Heart right ventricle (tissue), 16 donors: ENCODE results near the gene PRRT4. TPM values are rescaled to one million over a fixed set of nuclear protein-coding genes. Genes with fewer than 3 reads are reported as not detected.

Source experiments
- ATAC-seq, 8 donors: fragments of 200-7000 bp; cut with Tn5 transposase; one replicate each; pipeline ENCODE4 v1.9.1; 2020; ENCODE audit warnings: mild to moderate bottlenecking in 8 of 8, moderate library complexity in 8 of 8, moderate number of reproducible peaks in 1 of 8
- DNase-seq, 2 donors: peaks; one replicate each; pipeline ENCODE4 v3.0.0-alpha.2; 2020
- H3K27ac ChIP-seq, 10 donors: fragments of 200-600 bp; sonication (generic) in 2 of 10; one replicate each; pipeline versions ENCODE4 v1.5.0 to v1.8.0; 2020 to 2022; ENCODE audit warnings: mild to moderate bottlenecking in 3 of 10
- H3K27me3 ChIP-seq, 7 donors: fragments of 200-600 bp; one replicate each; pipeline ENCODE4 v1.8.0; 2021 to 2022; ENCODE audit warnings: mild to moderate bottlenecking in 2 of 7
- H3K36me3 ChIP-seq, 9 donors: fragments of 200-600 bp; sonication (generic) in 1 of 9; one replicate each; pipeline versions ENCODE4 v1.5.0 to v1.8.0; 2020 to 2022; ENCODE audit warnings: mild to moderate bottlenecking in 2 of 9
- H3K4me1 ChIP-seq, 9 donors: fragments of 200-600 bp; sonication (generic) in 1 of 9; one replicate each; pipeline versions ENCODE4 v1.5.0 to v1.8.0; 2020 to 2022; ENCODE audit warnings: mild to moderate bottlenecking in 4 of 9
- H3K4me3 ChIP-seq, 10 donors: fragments of 200-600 bp; sonication (generic) in 2 of 10; one replicate each; pipeline versions ENCODE4 v1.5.0 to v1.8.0; 2020 to 2022; ENCODE audit warnings: mild to moderate bottlenecking in 7 of 10, moderate library complexity in 2 of 10
- H3K9me3 ChIP-seq, 11 donors: fragments of 200-600 bp in 10 of 11; sonication (generic) in 2 of 11; one replicate each; pipeline versions ENCODE4 v1.5.0 to v1.8.0; 2013 to 2022; ENCODE audit warnings: mild to moderate bottlenecking in 2 of 11, control low read depth in 1 of 11, moderate library complexity in 1 of 11
- WGBS, 2 donors: extraction: QIAGEN DNeasy Blood & Tissue Kit; methylation state at CpG; one replicate each; pipeline ENCODE4 v1.1.7; 2013; ENCODE audit warnings: inconsistent platforms in 1 of 2; 5-methylcytosine and 5-hydroxymethylcytosine counted together
- intact Hi-C, 10 donors: fragments of 100-400 bp; cut with DNase I; formaldehyde crosslinking; loops; one replicate each; pipeline versions ENCODE4 v1.11.1 to v1.14.2; 2022
- polyA plus RNA-seq, 2 donors: library from polyadenylated mRNA; stranded (reverse); fragments of 200-250 nt; gene quantifications; one replicate each; pipeline ENCODE4 v1.2.3, GENCODE V29; 2013
- total RNA-seq, 10 donors: library from RNA; stranded (reverse); fragmentation: NEBNext Ultra II Directional in 3 of 10; extraction: Animal tissue kit (Norgen Biotek cat#: 25700) in 3 of 10; gene quantifications; one replicate each; pipeline versions ENCODE4 v1.2.1 to v1.2.4, GENCODE V29; 2021 to 2023
- TF ChIP-seq, protein P1 (sequence below), 9 donors: fragments of 200-600 bp; sonication (generic) in 2 of 9; IDR thresholded peaks; one replicate each; pipeline versions ENCODE4 v1.5.0 to v1.8.0; 2021 to 2022; ENCODE audit warnings: antibody characterized with exemption in 9 of 9, mild to moderate bottlenecking in 5 of 9, moderate library complexity in 1 of 9
- donor health status: Arrhythmogenic right ventricular cardiomyopathy.
- donor health status: ischemic (EF 13 %, LVEDD 7.1; RV severe dilation, severe dysfunction).
- donor health status: healthy with polysubstance abuse.
- donor health status: DM: no; HTN: yes; CAD: no.
- donor health status: DM: no; HTN: no; CAD: no.
- donor health status: ischemic (EF 25% LVEDD 6.9; RV normal size, moderate dysfunction).
- donor health status: ischemic (EF 25% LVEDD 5.7; RV mildly dilated, moderate dysfunction).
- donor health status: healthy.
- donor health status: DM: yes; HTN: yes; CAD: no.
- donor health status: Ischemic cardiomyopathy.
- donor health status: ischemic (EF 35%, LVEDD 5.7; RV mildly dilated, moderate dysfunction).
- donor health status: nonischemic (EF 11% LVEDD 7.7; RV severe dilation, severe dysfunction).
- donor health status: DM: yes; HTN: yes; CAD: no.
- donor health status: PGD.
- donor health status: ischemic (EF 29% LVEDD 5.4; RV normal size, mild dysfunction).
- donor health status: nonischemic (EF 23%, LVEDD 6.1; RV moderate dilation, normal function).

The PRRT4 gene
- total and polyA plus RNA-seq, 12 donors: 0.67 to 3.1 (median 2.0) TPM

DNA sequence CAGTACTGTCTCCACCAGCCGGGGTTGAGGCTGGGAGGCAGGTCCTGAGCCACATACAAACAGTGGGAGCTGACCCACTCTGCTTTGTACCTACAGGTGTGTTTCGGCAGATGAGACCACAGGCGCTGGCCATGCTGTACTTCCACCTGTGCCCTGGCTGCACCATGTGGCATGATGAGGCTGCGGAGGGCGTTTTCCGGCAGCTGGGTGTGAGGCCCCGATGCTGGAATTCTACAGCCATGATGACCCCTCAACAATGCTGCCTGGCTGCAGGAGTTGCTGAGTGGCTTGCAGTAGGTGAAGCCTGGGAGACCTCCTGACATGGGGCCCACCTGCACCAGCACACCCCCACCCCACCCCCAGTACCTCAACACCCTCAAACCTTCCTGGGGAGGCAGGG, 30.3 kb upstream of the PRRT4 start:
- H3K27me3 ChIP-seq: peaks cover 0 to 7% (median 0%) of the 10 kb centered on the region in 7 donors
- no peak overlapping the region for H3K27ac ChIP-seq
- TF ChIP-seq, protein P1, sequence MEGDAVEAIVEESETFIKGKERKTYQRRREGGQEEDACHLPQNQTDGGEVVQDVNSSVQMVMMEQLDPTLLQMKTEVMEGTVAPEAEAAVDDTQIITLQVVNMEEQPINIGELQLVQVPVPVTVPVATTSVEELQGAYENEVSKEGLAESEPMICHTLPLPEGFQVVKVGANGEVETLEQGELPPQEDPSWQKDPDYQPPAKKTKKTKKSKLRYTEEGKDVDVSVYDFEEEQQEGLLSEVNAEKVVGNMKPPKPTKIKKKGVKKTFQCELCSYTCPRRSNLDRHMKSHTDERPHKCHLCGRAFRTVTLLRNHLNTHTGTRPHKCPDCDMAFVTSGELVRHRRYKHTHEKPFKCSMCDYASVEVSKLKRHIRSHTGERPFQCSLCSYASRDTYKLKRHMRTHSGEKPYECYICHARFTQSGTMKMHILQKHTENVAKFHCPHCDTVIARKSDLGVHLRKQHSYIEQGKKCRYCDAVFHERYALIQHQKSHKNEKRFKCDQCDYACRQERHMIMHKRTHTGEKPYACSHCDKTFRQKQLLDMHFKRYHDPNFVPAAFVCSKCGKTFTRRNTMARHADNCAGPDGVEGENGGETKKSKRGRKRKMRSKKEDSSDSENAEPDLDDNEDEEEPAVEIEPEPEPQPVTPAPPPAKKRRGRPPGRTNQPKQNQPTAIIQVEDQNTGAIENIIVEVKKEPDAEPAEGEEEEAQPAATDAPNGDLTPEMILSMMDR (IDR thresholded peaks at IDR 0.05): no peak
- no peaks in the 10 kb centered on the region for H3K9me3 ChIP-seq
- DNase-seq (no peak), ATAC-seq (no peak)
- H3K4me3 ChIP-seq: no peak overlapping the region
- intact Hi-C loops: no loop called here
- peaks cover 0 to 56% (median 8%) of the 10 kb centered on the region in 9 donors for H3K36me3 ChIP-seq
- H3K4me1 ChIP-seq: peaks cover 0 to 11% (median 5%) of the 10 kb centered on the region in 9 donors
- 96 to 98% methylated on average over 7 of the region's 7 CpGs for WGBS, 2 donors

DNA sequence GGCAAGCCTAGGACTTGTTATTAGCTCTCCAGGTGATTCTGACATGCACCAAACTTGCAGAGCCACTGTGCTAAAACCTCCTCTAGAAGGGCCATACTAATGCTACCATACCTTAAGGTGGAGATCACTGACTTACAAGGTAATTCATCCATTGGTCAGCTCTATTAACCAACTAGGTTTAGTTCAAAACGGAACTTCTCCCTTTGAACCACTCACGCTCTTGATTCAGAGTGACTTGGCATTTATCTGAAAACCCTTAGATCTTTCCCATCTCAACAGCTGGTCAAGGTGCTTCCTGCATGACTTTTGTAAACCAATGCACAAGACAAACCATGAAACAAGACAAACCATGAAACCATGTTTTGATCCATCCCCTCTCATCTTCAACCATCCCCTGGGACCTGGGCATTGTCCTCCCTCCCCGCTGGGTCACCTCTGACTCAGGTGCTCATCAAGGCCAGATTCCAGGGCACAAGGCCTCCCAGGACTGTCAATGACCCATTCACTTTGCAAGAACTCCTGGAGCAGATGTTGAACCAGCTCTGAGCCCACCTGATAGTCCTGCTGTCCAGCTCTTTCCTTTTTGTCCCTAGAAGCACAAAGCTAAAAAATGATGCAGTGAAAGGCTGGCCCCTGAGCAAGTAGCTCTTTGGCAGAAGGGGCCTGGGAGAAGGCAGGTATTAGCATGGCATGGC, 29.5 kb upstream of the PRRT4 start:
- intact Hi-C loops: no loop called here
- peaks cover 0 to 7% (median 0%) of the 10 kb centered on the region in 7 donors for H3K27me3 ChIP-seq
- no peak overlapping the region for H3K4me3 ChIP-seq
- ATAC-seq (no peak), DNase-seq (no peak)
- no peaks in the 10 kb centered on the region for H3K9me3 ChIP-seq
- peaks cover 0 to 11% (median 5%) of the 10 kb centered on the region in 9 donors for H3K4me1 ChIP-seq
- WGBS, 2 donors: 80 to 89% methylated on average over 3 of the region's 3 CpGs
- peaks cover 0 to 48% (median 8%) of the 10 kb centered on the region in 9 donors for H3K36me3 ChIP-seq
- no peak overlapping the region for H3K27ac ChIP-seq
- TF ChIP-seq, protein P1 (IDR thresholded peaks at IDR 0.05): no peak

DNA sequence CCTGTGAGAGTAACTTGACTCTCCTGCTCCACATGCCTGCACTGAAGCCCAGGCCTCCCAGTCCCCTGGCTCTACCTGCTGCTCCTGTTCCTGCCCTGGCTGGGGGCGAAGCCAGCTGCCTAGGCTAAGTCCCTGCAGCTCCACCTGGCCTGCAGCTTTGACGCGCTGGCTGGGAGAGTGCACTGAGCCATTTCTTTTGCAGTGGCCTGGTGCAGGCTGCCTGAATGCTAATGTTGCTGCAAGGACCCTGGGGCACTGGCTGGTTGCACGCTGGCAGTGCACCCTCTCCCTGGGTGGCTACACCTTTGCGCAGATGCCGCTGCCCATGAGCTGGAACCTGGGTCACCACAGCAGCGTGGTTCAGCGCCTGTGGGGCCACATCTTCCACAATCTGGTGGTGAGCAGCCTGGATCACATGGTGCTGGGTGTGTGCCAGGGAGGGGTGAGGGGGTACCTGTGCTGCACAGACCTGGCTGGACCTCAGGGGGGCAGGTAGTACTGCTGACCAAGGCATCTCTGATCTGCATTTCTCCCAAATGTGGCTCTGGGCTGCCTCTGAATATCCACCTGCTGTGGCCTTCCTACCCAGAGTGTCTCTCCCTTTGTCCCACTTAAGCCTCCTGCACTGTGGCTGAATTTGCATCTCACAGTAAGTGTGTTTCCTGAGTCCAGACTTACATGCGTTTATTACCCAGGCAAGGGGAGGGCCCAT, 28.3 kb upstream of the PRRT4 start:
- TF ChIP-seq, protein P1 (IDR thresholded peaks at IDR 0.05): no peak
- WGBS, 2 donors: 79 to 87% methylated on average over 9 of the region's 9 CpGs
- no peak overlapping the region for H3K27ac ChIP-seq
- H3K9me3 ChIP-seq: no peaks in the 10 kb centered on the region
- peaks cover 0 to 35% (median 8%) of the 10 kb centered on the region in 9 donors for H3K36me3 ChIP-seq
- H3K4me1 ChIP-seq: peaks cover 0 to 11% (median 5%) of the 10 kb centered on the region in 9 donors
- intact Hi-C loops: loop anchor here in 3 of 10 donors (1.0 to 5.0 kb wide), 2 partner anchors 39 to 42 kb away; no protein-coding TSS in a partner anchor
- H3K27me3 ChIP-seq: peaks cover 0 to 7% (median 0%) of the 10 kb centered on the region in 7 donors
- no peak for DNase-seq
- peak in 1 of 8 donors; percentile 11 for ATAC-seq
- H3K4me3 ChIP-seq: no peak overlapping the region

DNA sequence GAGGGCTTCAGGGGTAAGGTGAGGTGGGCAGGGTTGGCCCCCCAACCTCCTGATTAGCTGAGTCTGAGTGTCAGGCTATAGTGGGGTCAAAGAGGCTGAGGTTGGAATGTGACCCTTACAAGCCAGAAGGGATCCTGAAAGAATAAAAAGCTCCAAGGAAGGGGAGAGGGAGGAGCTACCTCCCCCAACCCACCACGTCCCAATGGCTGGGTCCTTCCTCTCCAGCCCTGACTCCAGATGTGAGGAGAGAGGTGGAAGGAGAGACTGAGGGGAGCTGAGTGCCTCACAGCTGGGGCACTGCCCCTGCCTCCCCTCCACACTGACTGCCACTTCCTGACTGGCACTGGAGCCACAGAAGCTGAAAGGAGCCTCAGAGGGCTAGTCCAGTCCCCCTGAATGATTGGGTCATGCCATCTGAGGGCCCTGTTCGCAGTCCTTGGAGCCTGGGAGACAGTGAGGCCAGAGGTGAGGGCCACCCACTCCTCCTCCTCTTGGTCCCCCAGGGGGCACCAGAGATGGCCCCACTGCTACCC, 27.7 kb upstream of the PRRT4 start:
- DNase-seq: no peak
- Histone ChIP-seq H3K4me1 (peaks cover 0 to 11% (median 5%) of the 10 kb centered on the region in 9 donors), H3K27me3 (peaks cover 0 to 7% (median 0%) of the 10 kb centered on the region in 7 donors), H3K4me3 (no peak overlapping the region), H3K27ac (no peak overlapping the region), H3K9me3 (no peaks in the 10 kb centered on the region), H3K36me3 (peaks cover 0 to 29% (median 6%) of the 10 kb centered on the region in 9 donors)
- 42 to 55% methylated on average over 2 of the region's 2 CpGs for WGBS, 2 donors
- TF ChIP-seq, protein P1 (IDR thresholded peaks at IDR 0.05): no peak
- intact Hi-C loops: loop anchor here in 3 of 10 donors (1.0 to 5.0 kb wide), 2 partner anchors 39 to 42 kb away; no protein-coding TSS in a partner anchor
- peak in 1 of 8 donors; percentile 6 for ATAC-seq
